NT2/D1 (cell line): Measurements from ENCODE around the gene PHOSPHO1.

ENCODE experiments used
- DNase-seq: peaks from one replicate; pipeline ENCODE4 v3.0.0-alpha.2; 2011; ENCODE audit warnings: low read depth, low spot score
- H3K27me3 ChIP-seq: 2 replicates; pipeline ENCODE4 v1.6.0; 2011; ENCODE audit warnings: mild to moderate bottlenecking; ENCODE audit not compliant: insufficient read length, insufficient read depth
- H3K36me3 ChIP-seq: 2 replicates; pipeline ENCODE4 v1.6.1; 2011; ENCODE audit warnings: mild to moderate bottlenecking, low read length, mixed read lengths; ENCODE audit not compliant: insufficient read depth, insufficient read length
- H3K4me1 ChIP-seq: 2 replicates; pipeline ENCODE4 v1.5.1; 2011; ENCODE audit not compliant: insufficient read depth, insufficient read length
- H3K4me3 ChIP-seq: 2 replicates; pipeline ENCODE4 v1.5.1; 2011; ENCODE audit warnings: low read depth; ENCODE audit not compliant: insufficient read length
- H3K9ac ChIP-seq: 2 replicates; pipeline ENCODE4 v1.6.0; 2011; ENCODE audit warnings: low read depth; ENCODE audit not compliant: insufficient read length
- H3K9me3 ChIP-seq: 2 replicates; pipeline ENCODE4 v1.5.1; 2011; ENCODE audit warnings: mild to moderate bottlenecking, low read length; ENCODE audit not compliant: insufficient read depth
- SUZ12 ChIP-seq: IDR thresholded peaks from 2 replicates; pipeline ENCODE4 v1.6.1; 2011; ENCODE audit not compliant: insufficient read length, insufficient read depth; ENCODE audit errors: extremely low read depth
- YY1 ChIP-seq: IDR thresholded peaks from 2 replicates; pipeline ENCODE4 v1.6.1; 2011; ENCODE audit not compliant: insufficient read length, insufficient read depth
- ZNF274 ChIP-seq: IDR thresholded peaks from 2 replicates; pipeline ENCODE4 v1.6.1; 2011; ENCODE audit warnings: mild to moderate bottlenecking, low read depth, low read length

Gene PHOSPHO1

GRCh38 chr17:49196520-49196919, 34.1 kb downstream of the PHOSPHO1 start:
- Histone ChIP-seq H3K9ac (no peak overlapping the region), H3K4me1 (no peaks in the 10 kb centered on the region), H3K4me3 (no peak overlapping the region), H3K9me3 (no peaks in the 10 kb centered on the region), H3K36me3 (no peaks in the 10 kb centered on the region), H3K27me3 (no peaks in the 10 kb centered on the region)
- DNase-seq, result no peak
- no peak for TF ChIP-seq YY1
- TF ChIP-seq SUZ12, result no peak
- no peak for TF ChIP-seq ZNF274

- no peaks in the 10 kb centered on the region for H3K9me3 ChIP-seq
- no peak for DNase-seq
- no peak overlapping the region for H3K9ac ChIP-seq
- H3K36me3 ChIP-seq, result no peaks in the 10 kb centered on the region
- no peak overlapping the region for H3K4me3 ChIP-seq
- TF ChIP-seq ZNF274 (no peak), SUZ12 (no peak), YY1 (no peak)
- H3K27me3 ChIP-seq, result no peaks in the 10 kb centered on the region
- no peaks in the 10 kb centered on the region for H3K4me1 ChIP-seq
Observed at GRCh38 chr17:49195751-49196150, 34.8 kb downstream of the PHOSPHO1 start.

- no peaks in the 10 kb centered on the region for H3K4me1 ChIP-seq
- H3K4me3 ChIP-seq, result no peak overlapping the region
- H3K9me3 ChIP-seq, result no peaks in the 10 kb centered on the region
Observed at GRCh38 chr17:49194297-49194607, 36.3 kb downstream of the PHOSPHO1 start.

GRCh38 chr17:49193513-49194296, 36.9 kb downstream of the PHOSPHO1 start:
- Histone ChIP-seq H3K4me1 (no peaks in the 10 kb centered on the region), H3K9me3 (no peaks in the 10 kb centered on the region), H3K36me3 (no peaks in the 10 kb centered on the region), H3K27me3 (no peaks in the 10 kb centered on the region), H3K9ac (peak overlapping the region; percentile 82), H3K4me3 (peak overlapping the region; percentile 76)
- DNase-seq, result no peak
- no peak for TF ChIP-seq YY1
- TF ChIP-seq ZNF274, result no peak
- TF ChIP-seq SUZ12, result no peak

More at GRCh38 chr17:49194297-49194607, 36.3 kb downstream of the PHOSPHO1 start:
- no peak overlapping the region for H3K9ac ChIP-seq
- H3K27me3 ChIP-seq, result no peaks in the 10 kb centered on the region
- no peaks in the 10 kb centered on the region for H3K36me3 ChIP-seq
- no peak for TF ChIP-seq YY1
- TF ChIP-seq SUZ12, result no peak
- no peak for TF ChIP-seq ZNF274
- no peak for DNase-seq

GRCh38 chr17:49191917-49192741, 38.5 kb downstream of the PHOSPHO1 start:
- Histone ChIP-seq H3K4me3 (peak overlapping the region; percentile 76), H3K9ac (peak overlapping the region; percentile 83), H3K9me3 (no peaks in the 10 kb centered on the region), H3K4me1 (no peaks in the 10 kb centered on the region), H3K36me3 (no peaks in the 10 kb centered on the region), H3K27me3 (no peaks in the 10 kb centered on the region)
- TF ChIP-seq SUZ12 (no peak), YY1 (no peak), ZNF274 (no peak)
- peak; percentile 70 for DNase-seq

GRCh38 chr17:49191409-49191916, 39.1 kb downstream of the PHOSPHO1 start:
- TF ChIP-seq SUZ12, result no peak
- no peak for TF ChIP-seq ZNF274
- no peak for TF ChIP-seq YY1
- H3K36me3 ChIP-seq, result no peaks in the 10 kb centered on the region
- peak overlapping the region; percentile 76 for H3K4me3 ChIP-seq
- no peak for DNase-seq
- H3K4me1 ChIP-seq, result no peaks in the 10 kb centered on the region
- H3K9ac ChIP-seq, result peak overlapping the region; percentile 83
- H3K27me3 ChIP-seq, result no peaks in the 10 kb centered on the region
- peaks cover 5% of the 10 kb centered on the region; the same call in 1 of the 2 replicates for H3K9me3 ChIP-seq

- no peak for TF ChIP-seq SUZ12
- TF ChIP-seq YY1, result no peak
- TF ChIP-seq ZNF274, result no peak
- DNase-seq, result no peak
- Histone ChIP-seq H3K9ac (no peak overlapping the region), H3K36me3 (no peaks in the 10 kb centered on the region), H3K4me1 (no peaks in the 10 kb centered on the region), H3K9me3 (peaks cover 10% of the 10 kb centered on the region; the same call in 1 of the 2 replicates), H3K4me3 (no peak overlapping the region), H3K27me3 (no peaks in the 10 kb centered on the region)
Observed at GRCh38 chr17:49190932-49191331, 39.7 kb downstream of the PHOSPHO1 start.
